Colonic mucosa (tissue), 4 donors: ENCODE data around the gene TRAK1. TPM values are rescaled to one million over a fixed set of nuclear protein-coding genes. Genes with fewer than 3 reads are reported as not detected.

Source experiments
- DNase-seq: peaks from one replicate; pipeline ENCODE4 v3.0.0-alpha.2; 2020
- H3K27ac ChIP-seq: fragments of 200-600 bp; one replicate; pipeline ENCODE4 v1.8.0; 2021
- H3K27me3 ChIP-seq: fragments of 200-600 bp; one replicate; pipeline ENCODE4 v1.8.0; 2021
- H3K36me3 ChIP-seq: fragments of 200-600 bp; one replicate; pipeline ENCODE4 v1.8.0; 2021
- H3K4me1 ChIP-seq: fragments of 200-600 bp; one replicate; pipeline ENCODE4 v1.8.0; 2021; ENCODE audit warnings: mild to moderate bottlenecking
- H3K4me3 ChIP-seq: fragments of 200-600 bp; one replicate; pipeline ENCODE4 v1.8.0; 2021
- H3K9ac ChIP-seq, 2 donors: one replicate each; pipeline ENCODE4 v1.7.0; 2013; ENCODE audit warnings: control low read depth in 2 of 2, low read depth in 2 of 2, low read length in 2 of 2
- H3K9me3 ChIP-seq: fragments of 200-600 bp; one replicate; pipeline ENCODE4 v1.8.0; 2021
- intact Hi-C: fragments of 100-400 bp; cut with DNase I; formaldehyde crosslinking; loops from one replicate; pipeline ENCODE4 v1.14.1; 2022
- total RNA-seq, 2 donors: library from RNA; stranded (reverse); fragmentation: NEBNext Ultra II Directional in 1 of 2; extraction: Animal tissue kit (Norgen Biotek cat#: 25700) in 1 of 2; gene quantifications; one replicate each; pipeline ENCODE4 v1.2.1, GENCODE V29; 2021
- TF ChIP-seq, protein P1 (sequence below): fragments of 200-600 bp; IDR thresholded peaks from one replicate; pipeline ENCODE4 v1.8.0; 2022; ENCODE audit warnings: antibody characterized with exemption, mild to moderate bottlenecking
- donor health status: healthy.
- donor health status: DM: no; HTN: no; CAD: no.
- donor health status: DM: no; HTN: no; CAD: no.

The TRAK1 gene
- total RNA-seq, 2 donors from 2014 or later = 58.9 to 70.3 TPM

DNA sequence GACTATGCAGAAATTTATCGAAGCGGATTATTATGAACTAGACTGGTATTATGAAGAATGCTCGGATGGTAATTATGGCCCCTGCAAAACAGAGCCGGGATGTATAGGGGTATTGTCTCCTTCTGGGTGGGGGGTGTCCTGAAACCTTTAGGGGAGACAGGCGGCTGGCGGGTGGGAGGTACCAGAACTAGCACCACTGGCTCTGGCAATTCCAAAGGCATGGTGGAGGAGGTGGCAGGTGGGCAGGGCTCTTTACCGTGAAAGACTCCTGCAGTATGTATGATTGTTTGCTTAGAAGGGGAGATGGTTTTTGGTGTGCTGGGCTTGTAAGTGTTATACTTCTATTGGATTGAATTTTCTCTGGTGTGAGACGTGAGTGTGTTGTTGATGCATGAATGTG, 58.4 kb downstream of the TRAK1 start:
- no peak for DNase-seq
- TF ChIP-seq, protein P1, sequence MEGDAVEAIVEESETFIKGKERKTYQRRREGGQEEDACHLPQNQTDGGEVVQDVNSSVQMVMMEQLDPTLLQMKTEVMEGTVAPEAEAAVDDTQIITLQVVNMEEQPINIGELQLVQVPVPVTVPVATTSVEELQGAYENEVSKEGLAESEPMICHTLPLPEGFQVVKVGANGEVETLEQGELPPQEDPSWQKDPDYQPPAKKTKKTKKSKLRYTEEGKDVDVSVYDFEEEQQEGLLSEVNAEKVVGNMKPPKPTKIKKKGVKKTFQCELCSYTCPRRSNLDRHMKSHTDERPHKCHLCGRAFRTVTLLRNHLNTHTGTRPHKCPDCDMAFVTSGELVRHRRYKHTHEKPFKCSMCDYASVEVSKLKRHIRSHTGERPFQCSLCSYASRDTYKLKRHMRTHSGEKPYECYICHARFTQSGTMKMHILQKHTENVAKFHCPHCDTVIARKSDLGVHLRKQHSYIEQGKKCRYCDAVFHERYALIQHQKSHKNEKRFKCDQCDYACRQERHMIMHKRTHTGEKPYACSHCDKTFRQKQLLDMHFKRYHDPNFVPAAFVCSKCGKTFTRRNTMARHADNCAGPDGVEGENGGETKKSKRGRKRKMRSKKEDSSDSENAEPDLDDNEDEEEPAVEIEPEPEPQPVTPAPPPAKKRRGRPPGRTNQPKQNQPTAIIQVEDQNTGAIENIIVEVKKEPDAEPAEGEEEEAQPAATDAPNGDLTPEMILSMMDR = no peak
- H3K9ac ChIP-seq = no peak overlapping the region
- intact Hi-C loops = no loop called here
- no peak overlapping the region for H3K27ac ChIP-seq
- no peak overlapping the region for H3K4me3 ChIP-seq
- no peaks in the 10 kb centered on the region for H3K36me3 ChIP-seq
- no peaks in the 10 kb centered on the region for H3K27me3 ChIP-seq
- H3K4me1 ChIP-seq = peaks cover 10% of the 10 kb centered on the region
- no peaks in the 10 kb centered on the region for H3K9me3 ChIP-seq

DNA sequence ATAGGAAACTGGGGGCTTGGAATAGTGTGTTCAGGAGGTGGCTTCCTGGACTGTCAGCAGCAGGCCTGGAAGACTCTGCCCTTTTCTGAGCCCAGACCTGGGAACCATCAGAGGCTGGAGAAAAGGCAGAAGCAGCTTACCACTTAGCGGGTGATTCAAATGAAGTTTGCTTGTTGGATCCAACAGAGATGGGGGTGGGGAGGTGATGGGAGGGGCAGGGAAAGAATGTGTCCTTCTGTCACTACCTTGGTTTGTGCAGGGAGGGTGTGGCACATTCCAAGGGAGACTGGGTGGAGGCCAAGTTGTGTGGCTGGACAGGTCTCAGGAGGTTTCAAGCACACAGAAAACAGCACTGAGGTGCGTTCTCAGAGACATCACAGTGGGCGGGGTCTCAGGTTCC, 58.8 kb downstream of the TRAK1 start:
- DNase-seq = peak; percentile 93
- Histone ChIP-seq H3K4me1 (peaks cover 10% of the 10 kb centered on the region), H3K27me3 (no peaks in the 10 kb centered on the region), H3K36me3 (no peaks in the 10 kb centered on the region), H3K27ac (no peak overlapping the region), H3K9me3 (no peaks in the 10 kb centered on the region), H3K9ac (no peak overlapping the region), H3K4me3 (no peak overlapping the region)
- intact Hi-C loops = no loop called here
- TF ChIP-seq, protein P1 = no peak

DNA sequence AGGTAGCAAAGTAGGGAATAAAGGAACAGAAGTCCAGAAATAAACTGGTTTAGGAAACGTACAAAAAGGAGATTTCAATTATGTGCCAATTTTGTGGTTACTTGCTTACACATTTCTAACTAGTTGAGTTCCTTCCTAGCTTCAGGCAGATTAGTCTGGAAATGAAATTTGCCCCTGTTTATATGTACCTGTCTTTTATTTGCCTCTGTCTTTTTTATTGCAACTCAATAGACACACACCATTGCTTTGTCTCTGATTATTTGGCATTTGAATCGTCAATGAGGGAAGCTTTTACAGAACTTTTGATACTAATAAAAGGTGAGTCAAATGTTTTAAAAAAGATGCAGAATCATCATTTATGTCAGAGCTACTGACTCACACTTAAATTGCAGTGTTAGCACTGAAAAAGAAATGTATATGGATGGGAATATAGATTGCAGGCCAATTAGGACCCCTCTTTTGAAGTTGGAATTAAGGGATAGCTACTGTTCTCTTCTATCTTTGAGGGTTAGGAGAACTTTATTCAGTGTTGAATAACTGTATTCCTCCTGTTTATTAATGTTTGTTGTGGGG, 60.5 kb downstream of the TRAK1 start:
- Histone ChIP-seq H3K9me3 (no peaks in the 10 kb centered on the region), H3K4me3 (no peak overlapping the region), H3K27ac (no peak overlapping the region), H3K27me3 (no peaks in the 10 kb centered on the region), H3K4me1 (peaks cover 10% of the 10 kb centered on the region), H3K9ac (no peak overlapping the region), H3K36me3 (no peaks in the 10 kb centered on the region)
- intact Hi-C loops = no loop called here
- TF ChIP-seq, protein P1 = no peak
- no peak for DNase-seq

DNA sequence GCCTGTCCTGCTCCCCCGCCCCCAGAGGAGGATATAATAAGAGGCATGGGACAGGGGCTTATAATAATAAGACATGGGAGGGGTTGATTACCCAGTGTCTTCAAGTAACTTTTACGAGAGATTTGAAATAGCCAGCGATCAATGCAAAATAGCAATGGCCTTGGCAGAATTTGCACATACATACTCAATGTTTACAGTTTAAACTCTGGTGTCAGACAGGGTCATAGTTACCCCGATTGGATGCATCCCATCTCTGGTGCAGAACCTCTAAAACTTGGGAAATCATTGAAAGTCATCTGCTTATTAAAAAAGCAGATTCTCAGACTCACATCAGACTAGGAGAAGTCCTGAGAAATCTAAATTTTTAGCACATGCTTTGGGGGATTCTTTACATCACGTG, 61.0 kb downstream of the TRAK1 start:
- no peak for DNase-seq
- H3K9ac ChIP-seq = no peak overlapping the region
- intact Hi-C loops = no loop called here

DNA sequence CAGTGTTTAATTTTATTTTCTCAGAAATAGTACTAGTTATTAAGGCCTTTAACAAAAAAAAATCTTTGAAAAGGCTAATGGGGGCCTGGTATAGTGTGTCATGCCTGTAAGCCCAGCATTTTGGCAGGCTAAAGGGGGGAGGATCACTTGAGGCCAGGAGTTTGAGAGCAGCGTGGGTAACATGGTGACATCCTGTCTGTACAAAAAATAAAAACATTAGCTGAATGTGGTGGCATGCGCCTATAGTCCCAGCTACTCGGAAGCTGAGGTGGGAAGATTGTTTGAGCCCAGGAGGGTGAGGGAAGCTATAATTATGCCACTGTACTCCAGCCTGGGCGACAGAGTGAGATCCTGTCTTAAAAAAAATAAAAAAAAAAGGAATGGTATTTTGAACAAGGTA, 61.9 kb downstream of the TRAK1 start:
- Histone ChIP-seq H3K4me1 (peaks cover 10% of the 10 kb centered on the region), H3K4me3 (no peak overlapping the region), H3K9ac (no peak overlapping the region), H3K27ac (no peak overlapping the region), H3K27me3 (no peaks in the 10 kb centered on the region), H3K36me3 (no peaks in the 10 kb centered on the region), H3K9me3 (no peaks in the 10 kb centered on the region)
- intact Hi-C loops = no loop called here
- DNase-seq = no peak
- TF ChIP-seq, protein P1 = no peak

More for the DNA sequence above, 61.0 kb downstream of the TRAK1 start:
- no peaks in the 10 kb centered on the region for H3K9me3 ChIP-seq
- no peaks in the 10 kb centered on the region for H3K27me3 ChIP-seq
- no peak overlapping the region for H3K4me3 ChIP-seq
- H3K4me1 ChIP-seq = peaks cover 10% of the 10 kb centered on the region
- TF ChIP-seq, protein P1 = no peak
- H3K27ac ChIP-seq = no peak overlapping the region
- H3K36me3 ChIP-seq = no peaks in the 10 kb centered on the region
